Breast epithelium (tissue), 4 donors: ENCODE data around the gene U2AF1L4. TPM values are rescaled to one million over a fixed set of nuclear protein-coding genes. Genes with fewer than 3 reads are reported as not detected.

Experiments
- DNase-seq, 2 donors: peaks; one replicate each; pipeline ENCODE4 v3.0.0-alpha.2; 2019; ENCODE audit warnings: low spot score in 2 of 2
- H3K27ac ChIP-seq, 2 donors: fragments of 200-600 bp; sonication (generic) in 1 of 2; one replicate each; pipeline ENCODE4 v1.5.1; 2016 to 2019; ENCODE audit warnings: mild to moderate bottlenecking in 1 of 2
- H3K27me3 ChIP-seq, 2 donors: fragments of 200-600 bp; sonication (generic) in 1 of 2; one replicate each; pipeline versions ENCODE4 v1.5.1 to v1.6.0; 2017 to 2019; ENCODE audit warnings: control low read depth in 1 of 2, mild to moderate bottlenecking in 1 of 2
- H3K36me3 ChIP-seq: fragments of 200-600 bp; one replicate; pipeline ENCODE4 v1.5.1; 2019
- H3K4me1 ChIP-seq, 2 donors: fragments of 200-600 bp; sonication (generic); one replicate each; pipeline ENCODE4 v1.5.1; 2016 to 2019; ENCODE audit warnings: control low read depth in 1 of 2
- H3K4me3 ChIP-seq, 3 donors: fragments of 200-600 bp; sonication (generic); 1 replicate in 2 of 3; 2 replicates in 1 of 3; pipeline ENCODE4 v1.5.1; 2016 to 2019; ENCODE audit warnings: mild to moderate bottlenecking in 3 of 3, moderate library complexity in 2 of 3
- H3K9me3 ChIP-seq, 2 donors: fragments of 200-600 bp; sonication (generic) in 1 of 2; one replicate each; pipeline ENCODE4 v1.5.1; 2016 to 2019; ENCODE audit warnings: control low read depth in 1 of 2
- CTCF ChIP-seq, 3 donors: fragments of 450-650 bp; IDR thresholded peaks; one replicate each; pipeline ENCODE4 v1.5.1; 2016 to 2017; ENCODE audit warnings: antibody characterized with exemption in 3 of 3, mild to moderate bottlenecking in 3 of 3, moderate library complexity in 3 of 3
- POLR2A ChIP-seq: fragments of 450-650 bp; IDR thresholded peaks from one replicate; pipeline ENCODE4 v1.6.1; 2016; ENCODE audit warnings: antibody characterized with exemption, mild to moderate bottlenecking, moderate library complexity
- POLR2AphosphoS5 ChIP-seq, 3 donors: sonication (generic); formaldehyde crosslinking; IDR thresholded peaks; one replicate each; pipeline ENCODE4 v1.6.1; 2017; ENCODE audit warnings: antibody characterized with exemption in 3 of 3
- intact Hi-C: fragments of 100-400 bp; cut with DNase I; formaldehyde crosslinking; loops from one replicate; pipeline ENCODE4 v1.15.1; 2023; ENCODE audit warnings: low total_unique reads
- total RNA-seq, 3 donors: library from RNA; depleted of rRNA; stranded (reverse); fragments of >200 nt; gene quantifications; one replicate each; pipeline ENCODE4 v1.1.0, GENCODE V29; 2016

The U2AF1L4 gene
- total RNA-seq, 3 donors from 2014 or later, result 15.7 to 37.5 (median 19.5) TPM

DNA sequence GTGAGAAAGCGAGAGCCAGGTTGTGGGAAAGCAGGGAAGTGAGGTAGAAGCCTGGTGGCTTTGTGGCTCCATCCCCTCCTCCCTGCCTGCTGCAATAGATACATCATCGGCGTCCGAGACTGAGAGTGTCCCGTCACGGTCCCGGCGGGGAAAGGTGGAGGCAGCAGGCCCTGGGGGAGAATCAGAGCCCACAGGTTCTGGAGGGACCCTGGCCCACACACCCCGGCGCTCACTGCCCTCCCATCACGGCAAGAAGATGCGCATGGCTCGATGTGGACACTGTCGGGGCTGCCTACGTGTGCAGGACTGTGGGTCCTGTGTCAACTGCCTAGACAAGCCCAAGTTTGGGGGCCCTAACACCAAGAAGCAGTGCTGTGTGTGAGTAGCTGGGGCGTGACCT is 22.3 kb downstream of the U2AF1L4 start:
- Histone ChIP-seq H3K36me3 (peaks cover 19% of the 10 kb centered on the region), H3K9me3 (no peaks in the 10 kb centered on the region), H3K4me3 (no peak overlapping the region), H3K4me1 (peaks cover 9 to 11% of the 10 kb centered on the region in 2 donors), H3K27me3 (no peaks in the 10 kb centered on the region), H3K27ac (no peak overlapping the region)
- intact Hi-C loops, result no loop called here
- no peak for DNase-seq
- TF ChIP-seq CTCF (IDR thresholded peaks at IDR 0.05) (no peak), POLR2AphosphoS5 (IDR thresholded peaks at IDR 0.05) (no peak), POLR2A (no peak)

DNA sequence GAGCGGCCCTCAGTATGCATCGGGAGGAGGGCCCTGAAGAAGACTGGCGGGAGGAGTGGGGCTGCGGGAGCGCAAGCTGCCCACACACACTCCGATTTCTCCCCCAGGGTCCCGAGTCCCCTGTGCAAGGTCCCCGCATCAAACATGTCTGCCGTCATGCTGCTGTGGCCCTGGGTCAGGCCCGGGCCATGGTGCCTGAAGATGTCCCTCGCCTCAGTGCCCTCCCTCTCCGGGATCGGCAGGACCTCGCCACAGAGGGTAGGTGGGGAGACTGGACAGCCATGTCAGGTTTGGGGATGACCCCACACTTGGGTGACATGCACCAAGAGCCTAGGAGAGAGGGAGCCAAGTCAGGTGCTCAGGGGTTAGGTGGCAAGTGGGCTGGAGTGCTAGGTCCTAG is 22.8 kb downstream of the U2AF1L4 start:
- H3K27ac ChIP-seq, result no peak overlapping the region
- TF ChIP-seq POLR2A (no peak), POLR2AphosphoS5 (IDR thresholded peaks at IDR 0.05) (no peak), CTCF (IDR thresholded peaks at IDR 0.05) (no peak)
- intact Hi-C loops, result no loop called here
- peaks cover 14% of the 10 kb centered on the region for H3K36me3 ChIP-seq
- H3K27me3 ChIP-seq, result no peaks in the 10 kb centered on the region
- H3K4me3 ChIP-seq, result no peak overlapping the region
- no peaks in the 10 kb centered on the region for H3K9me3 ChIP-seq
- DNase-seq, result no peak
- H3K4me1 ChIP-seq, result peaks cover 9 to 11% of the 10 kb centered on the region in 2 donors

DNA sequence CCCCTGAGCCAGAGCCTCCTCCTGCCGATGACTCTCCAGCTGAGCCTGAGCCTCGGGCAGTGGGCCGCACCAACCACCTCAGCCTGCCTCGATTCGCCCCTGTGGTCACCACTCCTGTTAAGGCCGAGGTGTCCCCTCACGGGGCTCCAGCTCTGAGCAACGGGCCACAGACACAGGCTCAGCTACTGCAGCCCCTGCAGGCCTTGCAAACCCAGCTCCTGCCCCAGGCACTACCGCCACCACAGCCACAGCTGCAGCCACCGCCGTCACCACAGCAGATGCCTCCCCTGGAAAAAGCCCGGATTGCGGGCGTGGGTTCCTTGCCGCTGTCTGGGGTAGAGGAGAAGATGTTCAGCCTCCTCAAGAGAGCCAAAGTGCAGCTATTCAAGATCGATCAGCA is 23.8 kb downstream of the U2AF1L4 start:
- intact Hi-C loops, result no loop called here
- no peak overlapping the region for H3K4me3 ChIP-seq
- TF ChIP-seq POLR2A (no peak), CTCF (IDR thresholded peaks at IDR 0.05) (no peak), POLR2AphosphoS5 (IDR thresholded peaks at IDR 0.05) (no peak)
- H3K27me3 ChIP-seq, result no peaks in the 10 kb centered on the region
- no peaks in the 10 kb centered on the region for H3K9me3 ChIP-seq
- H3K36me3 ChIP-seq, result peaks cover 8% of the 10 kb centered on the region
- no peak overlapping the region for H3K27ac ChIP-seq
- no peak for DNase-seq
- peaks cover 9 to 11% of the 10 kb centered on the region in 2 donors for H3K4me1 ChIP-seq

GRCh38 chr19:35720648-35721047 is 24.6 kb downstream of the U2AF1L4 start:
- no peak for TF ChIP-seq POLR2A
- no peak for TF ChIP-seq POLR2AphosphoS5 (IDR thresholded peaks at IDR 0.05)
- TF ChIP-seq CTCF (IDR thresholded peaks at IDR 0.05), result no peak
- no peak overlapping the region for H3K27ac ChIP-seq
- no peak overlapping the region for H3K4me3 ChIP-seq
- H3K9me3 ChIP-seq, result no peaks in the 10 kb centered on the region
- intact Hi-C loops, result no loop called here
- no peaks in the 10 kb centered on the region for H3K27me3 ChIP-seq
- peaks cover 8% of the 10 kb centered on the region for H3K36me3 ChIP-seq
- peaks cover 13 to 16% of the 10 kb centered on the region in 2 donors for H3K4me1 ChIP-seq
- no peak for DNase-seq

DNA sequence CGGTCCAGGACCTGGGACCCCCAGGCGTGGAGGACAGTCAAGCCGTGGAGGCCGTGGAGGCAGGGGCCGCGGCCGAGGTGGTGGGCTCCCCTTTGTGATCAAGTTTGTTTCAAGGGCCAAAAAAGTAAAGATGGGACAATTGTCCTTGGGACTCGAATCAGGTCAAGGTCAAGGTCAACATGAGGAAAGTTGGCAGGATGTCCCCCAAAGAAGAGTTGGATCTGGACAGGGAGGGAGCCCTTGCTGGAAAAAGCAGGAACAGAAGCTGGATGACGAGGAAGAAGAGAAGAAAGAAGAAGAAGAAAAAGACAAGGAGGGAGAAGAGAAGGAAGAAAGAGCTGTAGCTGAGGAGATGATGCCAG is 25.1 kb downstream of the U2AF1L4 start:
- no peaks in the 10 kb centered on the region for H3K9me3 ChIP-seq
- peak overlapping the region in 1 of 3 donors; percentile 93 for H3K4me3 ChIP-seq
- no peak for TF ChIP-seq POLR2AphosphoS5 (IDR thresholded peaks at IDR 0.05)
- no peak for TF ChIP-seq POLR2A
- TF ChIP-seq CTCF (IDR thresholded peaks at IDR 0.05), result no peak
- peaks cover 17 to 19% of the 10 kb centered on the region in 2 donors for H3K4me1 ChIP-seq
- H3K27me3 ChIP-seq, result no peaks in the 10 kb centered on the region
- peaks cover 8% of the 10 kb centered on the region for H3K36me3 ChIP-seq
- no peak overlapping the region for H3K27ac ChIP-seq
- no peak for DNase-seq
- intact Hi-C loops, result no loop called here
